NCI-H1105 (cell line): ENCODE results near the gene BSND.

Experiments used
- DNase-seq: peaks from one replicate; lab custom pipeline; 2025; lab: John Stamatoyannopoulos, UW

The BSND gene

DNA sequence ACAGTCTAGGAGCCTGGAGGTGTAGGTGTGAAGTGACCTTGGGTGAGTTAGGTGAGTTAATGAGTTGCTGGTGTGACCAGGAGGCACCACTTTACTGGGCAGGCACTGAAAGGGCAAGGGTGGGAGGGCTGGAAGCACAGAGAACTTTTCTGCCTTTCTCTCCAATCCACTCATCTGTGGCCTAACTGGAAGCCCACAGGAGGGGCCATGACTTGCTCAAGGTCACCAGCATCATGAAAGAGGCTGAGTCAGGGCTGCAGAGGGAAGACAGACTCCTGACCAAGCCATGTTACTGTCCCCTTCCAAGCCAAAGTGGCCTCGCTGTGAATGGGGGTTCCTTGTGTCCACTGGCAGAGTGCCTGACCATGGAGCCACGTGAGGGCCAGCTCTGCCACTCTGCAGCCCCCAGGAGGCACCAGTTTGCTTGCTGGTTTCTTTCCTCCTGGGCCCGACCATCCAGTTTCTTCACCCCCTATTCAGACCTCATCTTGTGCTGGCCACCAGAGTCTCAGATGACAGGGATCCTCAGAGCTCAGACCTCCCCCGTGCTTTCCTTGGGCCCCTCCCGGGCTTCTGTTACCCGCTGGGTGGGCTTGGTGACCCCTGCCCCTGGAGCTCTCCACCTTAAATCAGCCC is 4.3 kb upstream of the BSND start:
- DNase-seq: no peak

DNA sequence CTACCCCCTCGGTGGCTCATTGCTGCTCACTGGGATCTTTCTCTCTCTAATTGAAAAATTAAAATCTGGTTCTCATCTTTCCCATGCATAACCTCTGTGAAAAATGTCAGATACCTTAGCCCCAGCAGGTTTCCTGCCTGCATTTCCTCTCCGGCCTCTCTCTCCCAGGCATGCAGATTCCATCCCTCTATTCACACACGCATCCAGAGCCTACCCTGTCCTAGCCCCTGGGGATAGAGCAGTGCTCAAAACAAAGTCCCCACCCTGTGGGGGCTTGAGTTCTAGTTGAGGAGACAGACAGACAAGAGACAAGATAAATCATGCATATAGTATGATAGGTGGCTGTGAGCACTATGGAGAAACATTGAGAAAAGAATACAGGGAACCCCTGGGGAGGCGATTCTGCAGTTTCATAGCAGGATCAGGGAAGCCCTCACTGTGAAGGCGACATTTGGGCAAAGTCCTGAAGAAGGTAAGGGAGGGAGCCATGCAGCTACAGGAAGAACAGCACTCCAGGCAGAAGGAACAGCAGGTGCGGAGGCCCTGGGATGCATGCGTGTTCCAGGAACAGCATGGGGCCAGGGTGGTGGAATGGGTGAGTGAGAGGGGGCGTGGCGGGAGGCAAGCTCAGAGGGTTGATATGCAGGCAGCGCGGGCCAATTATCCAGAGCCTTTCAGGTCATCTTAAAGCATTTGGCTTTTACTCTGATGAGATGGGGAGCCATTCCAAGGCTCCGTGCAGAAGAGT is 3.5 kb upstream of the BSND start:
- DNase-seq: no peak

DNA sequence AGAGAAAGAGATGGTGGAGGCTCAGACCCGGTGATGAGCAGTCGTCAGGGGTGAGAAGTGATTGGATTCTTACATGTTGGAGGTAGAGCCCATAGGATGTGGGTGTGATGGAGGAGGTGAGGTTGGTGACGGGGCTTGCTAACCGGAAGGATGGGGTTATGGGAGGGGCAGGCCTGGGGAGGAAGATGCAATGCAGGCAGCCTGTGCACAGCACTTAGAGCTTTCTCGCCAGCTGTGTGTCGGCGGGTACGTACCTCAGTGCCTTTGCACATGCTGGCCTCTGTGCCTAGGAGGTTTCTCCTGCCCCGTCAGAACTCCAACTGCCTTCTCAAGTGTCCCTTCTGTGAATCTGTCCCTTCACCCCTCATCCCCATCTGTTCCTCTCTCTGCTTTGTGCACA is 2.9 kb upstream of the BSND start:
- no peak for DNase-seq

DNA sequence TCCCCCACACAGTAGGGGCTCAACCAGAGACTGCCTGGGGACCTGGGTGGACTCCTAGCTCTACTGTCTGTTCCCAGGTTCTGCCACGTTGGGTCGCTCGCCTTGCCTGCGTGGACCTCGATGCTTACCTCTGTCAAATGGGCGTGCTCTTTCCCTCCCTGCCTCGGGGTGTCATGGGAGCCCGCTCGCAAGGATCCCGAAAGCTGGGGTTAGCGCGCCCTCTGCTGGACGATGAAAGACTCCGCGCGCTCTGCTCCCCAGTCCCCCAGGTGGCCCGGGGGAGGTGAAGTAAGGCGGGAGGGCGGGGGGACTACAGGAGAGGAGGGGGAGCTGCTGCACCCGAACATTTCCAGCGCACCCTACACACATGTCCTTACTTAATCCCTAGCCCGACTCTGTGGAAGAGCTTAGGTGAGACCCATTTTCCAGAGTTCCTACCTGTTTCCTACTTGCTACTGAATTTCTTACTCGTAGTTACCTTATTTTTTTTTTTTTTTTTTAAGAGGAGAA is 2.3 kb upstream of the BSND start:
- no peak for DNase-seq

DNA sequence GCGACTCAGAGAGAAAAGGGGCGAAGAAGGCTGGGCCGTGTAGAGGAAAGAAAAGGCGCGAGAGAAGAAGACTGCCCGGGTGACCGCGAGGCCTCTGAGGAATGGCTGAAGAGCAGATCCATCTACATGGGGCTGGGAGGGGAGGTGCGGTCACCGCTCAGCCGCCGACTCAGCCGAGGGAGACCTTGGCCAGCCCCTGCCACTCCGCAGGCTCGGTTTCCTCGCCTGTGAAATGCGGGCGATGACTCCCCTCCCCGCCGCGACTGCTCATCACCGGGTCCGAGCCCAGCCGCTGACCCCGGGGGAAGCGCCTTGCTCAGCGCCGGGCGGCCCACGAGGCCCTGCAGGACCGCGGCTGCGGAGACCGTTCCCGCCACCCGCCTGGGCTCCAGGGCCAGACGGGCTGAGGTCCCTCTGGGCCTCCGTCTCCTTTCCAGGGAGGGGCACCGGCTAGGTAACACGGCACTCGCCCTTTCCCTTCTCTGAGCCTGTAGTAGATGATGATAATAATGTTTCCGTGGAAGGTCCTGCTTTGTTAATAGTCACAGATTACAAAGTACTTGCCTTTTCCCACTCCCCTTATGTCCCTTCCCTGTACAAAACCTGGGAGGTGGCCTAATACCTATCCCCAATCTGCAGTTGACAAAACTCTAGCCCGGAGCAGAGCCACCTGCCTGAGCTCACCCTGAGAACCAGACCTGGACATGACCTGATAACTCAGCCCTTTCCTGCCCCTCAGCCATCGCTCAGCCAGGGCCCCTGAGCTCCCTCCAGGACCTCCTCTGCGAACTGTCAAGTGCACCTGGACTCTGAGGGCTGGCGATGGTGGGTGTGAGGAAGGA is 1.6 kb upstream of the BSND start:
- no peak for DNase-seq

DNA sequence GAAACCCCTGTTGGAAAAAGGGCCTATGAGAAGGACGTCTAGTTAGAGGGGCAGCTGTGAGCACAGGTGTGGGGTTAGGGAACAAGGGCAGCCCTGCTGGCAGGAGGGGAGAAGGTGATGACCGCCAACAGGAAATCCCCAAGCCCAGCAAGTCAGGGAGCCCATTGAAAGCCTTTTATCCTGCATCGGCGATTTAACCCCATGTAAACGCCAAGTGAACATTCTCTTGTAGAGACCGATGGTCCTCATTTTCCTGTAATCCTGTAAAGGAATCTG is 1.1 kb upstream of the BSND start:
- no peak for DNase-seq

DNA sequence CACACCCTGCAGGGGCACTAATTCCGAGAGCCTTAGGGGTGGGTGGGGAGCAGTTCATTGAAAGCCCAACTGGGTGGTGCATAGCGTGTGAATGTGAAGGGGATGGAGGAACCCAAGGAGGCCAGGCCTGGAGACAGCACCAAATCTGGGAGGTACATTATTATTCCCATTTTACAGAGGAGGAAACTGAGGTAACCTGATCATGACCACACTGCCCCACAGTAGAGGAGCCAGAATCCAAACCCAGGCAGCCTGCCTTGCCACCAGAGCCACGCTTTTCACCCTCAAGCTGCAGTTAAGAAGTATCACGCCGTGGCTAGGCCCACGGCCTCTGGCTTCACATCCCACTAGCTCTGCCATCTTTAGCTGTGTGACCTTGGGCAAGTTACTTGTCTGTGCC is 633 bp upstream of the BSND start:
- no peak for DNase-seq

DNA sequence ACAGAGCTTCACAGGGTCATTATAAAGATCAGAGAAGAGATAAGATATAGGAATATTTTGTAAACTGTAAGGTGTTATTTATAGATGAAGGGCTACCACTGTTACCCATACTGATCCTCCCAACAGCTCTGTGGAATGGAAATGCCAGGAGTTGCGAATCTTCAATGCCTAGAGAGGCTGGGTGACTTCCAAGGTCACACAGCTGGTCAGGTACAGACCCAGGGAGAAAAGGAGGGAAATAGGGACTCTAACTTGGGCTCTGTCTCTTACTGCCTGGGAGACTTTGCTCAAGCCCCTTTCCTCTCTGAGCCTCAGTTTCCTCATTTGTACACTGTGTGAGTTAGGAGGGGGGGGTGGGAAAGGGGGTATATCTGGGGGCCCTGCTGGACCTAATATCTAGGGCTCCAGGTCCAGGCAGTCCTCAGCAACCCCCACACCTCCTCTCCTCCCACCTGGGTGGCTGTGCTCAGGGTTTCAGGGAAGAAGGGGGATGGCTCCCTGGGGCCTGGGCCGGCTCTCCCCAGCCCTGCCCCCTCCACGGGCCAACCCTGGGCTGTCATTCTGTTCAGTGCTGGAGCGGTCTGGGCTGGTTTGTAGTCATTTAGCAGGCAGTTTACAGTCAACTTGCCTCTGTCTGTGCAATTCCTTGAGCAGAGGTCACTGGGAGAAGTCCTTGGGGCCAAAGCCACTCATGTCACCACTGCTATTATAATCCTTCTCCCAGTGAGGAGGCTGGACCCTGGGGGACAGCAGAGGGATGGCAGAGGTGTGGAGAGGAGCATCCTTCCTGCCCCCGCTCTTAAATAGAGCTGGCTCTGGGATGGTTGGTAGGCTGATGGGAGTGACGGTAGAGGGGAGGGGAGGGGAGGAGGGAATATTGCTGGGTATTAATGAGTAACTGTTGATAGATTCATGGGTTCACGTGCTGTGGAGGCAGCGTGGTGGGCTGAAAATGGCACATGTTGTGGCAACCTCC is 1.7 kb downstream of the BSND start:
- DNase-seq: no peak

DNA sequence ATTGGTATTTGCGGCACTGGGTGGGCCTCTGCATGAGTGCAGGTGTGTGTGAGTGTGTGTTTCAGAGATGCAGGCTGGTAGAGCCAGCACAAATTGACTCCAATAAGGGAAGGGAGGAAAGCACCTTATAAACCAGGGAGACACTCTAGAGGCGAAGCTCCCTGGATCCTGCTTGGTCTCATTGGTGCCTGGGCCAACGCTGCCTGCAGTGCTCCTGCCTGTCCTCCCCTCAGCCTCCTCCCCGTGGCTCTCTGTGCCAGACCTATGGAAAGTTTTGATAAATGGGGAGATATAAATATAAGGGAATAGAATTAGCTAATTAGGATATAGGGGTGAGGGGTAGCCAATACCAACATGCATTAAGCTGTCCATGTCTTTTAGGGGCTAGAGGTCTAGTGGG is 2.6 kb downstream of the BSND start:
- no peak for DNase-seq

DNA sequence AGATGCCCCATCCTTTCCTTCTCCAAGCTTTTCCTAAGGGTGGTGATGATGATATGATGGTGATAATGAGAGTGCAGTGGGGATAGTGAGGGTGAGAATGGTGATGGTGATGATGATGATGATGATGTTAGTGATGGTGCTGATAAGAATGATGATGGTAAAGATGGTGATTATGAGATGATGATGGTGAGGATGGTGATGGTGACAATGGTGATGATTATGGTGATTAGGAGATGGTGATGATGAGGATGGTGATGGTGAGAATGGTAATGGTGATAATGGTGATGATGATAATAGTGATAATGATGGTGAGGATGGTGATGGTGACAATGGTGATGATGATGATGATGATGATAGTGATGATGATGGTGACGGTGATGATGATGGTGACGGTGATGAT is 4.0 kb downstream of the BSND start:
- no peak for DNase-seq

DNA sequence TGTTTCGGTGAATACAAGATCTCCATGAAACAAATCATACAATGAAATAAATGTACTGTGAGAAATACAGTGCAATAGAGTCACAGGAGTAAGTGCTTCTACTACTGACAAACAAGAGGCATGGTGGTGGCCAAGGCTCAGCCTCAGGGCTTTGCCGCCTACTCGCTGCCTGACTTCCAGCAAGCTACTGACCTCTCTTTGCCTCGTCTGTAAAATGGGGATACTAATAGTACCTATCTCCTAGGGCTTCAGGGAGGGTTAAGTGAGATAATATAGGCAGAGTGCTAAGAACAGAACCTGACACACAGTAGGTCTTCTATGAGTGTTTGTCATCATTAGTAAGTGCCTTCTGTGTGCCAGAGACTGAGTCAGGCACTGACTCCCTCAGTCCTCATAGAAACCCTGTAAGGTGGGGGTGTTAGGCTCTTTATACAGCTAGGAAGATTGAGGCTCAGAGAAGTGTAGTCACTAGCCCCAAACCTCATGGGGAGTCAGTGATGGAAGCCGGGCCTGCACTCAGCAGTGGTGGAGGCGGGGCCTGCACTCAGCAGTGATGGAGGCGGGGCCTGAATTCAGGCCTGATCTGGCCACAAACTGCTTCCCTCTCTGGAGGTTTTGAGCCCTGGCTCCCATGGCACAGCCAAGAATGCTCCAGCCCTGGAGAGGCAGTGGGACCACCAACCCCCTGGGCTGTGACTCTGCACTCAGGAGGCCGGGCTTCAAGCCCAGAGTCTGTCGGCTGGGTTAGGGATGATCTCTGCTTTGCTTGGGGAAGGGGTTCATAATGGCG is 6.8 kb downstream of the BSND start:
- no peak for DNase-seq

DNA sequence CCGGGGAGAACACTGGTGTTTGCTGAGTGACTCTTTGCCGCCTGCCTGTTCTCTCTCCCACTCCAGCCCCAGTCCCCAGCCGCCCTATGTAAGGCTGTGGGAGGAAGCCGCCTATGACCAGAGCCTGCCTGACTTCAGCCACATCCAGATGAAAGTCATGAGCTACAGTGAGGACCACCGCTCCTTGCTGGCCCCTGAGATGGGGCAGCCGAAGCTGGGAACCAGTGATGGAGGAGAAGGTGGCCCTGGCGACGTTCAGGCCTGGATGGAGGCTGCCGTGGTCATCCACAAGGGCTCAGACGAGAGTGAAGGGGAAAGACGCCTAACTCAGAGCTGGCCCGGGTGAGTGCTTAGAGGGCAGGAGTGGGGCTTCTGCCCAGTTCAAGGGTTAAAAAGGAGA is 8.2 kb downstream of the BSND start:
- no peak for DNase-seq

DNA sequence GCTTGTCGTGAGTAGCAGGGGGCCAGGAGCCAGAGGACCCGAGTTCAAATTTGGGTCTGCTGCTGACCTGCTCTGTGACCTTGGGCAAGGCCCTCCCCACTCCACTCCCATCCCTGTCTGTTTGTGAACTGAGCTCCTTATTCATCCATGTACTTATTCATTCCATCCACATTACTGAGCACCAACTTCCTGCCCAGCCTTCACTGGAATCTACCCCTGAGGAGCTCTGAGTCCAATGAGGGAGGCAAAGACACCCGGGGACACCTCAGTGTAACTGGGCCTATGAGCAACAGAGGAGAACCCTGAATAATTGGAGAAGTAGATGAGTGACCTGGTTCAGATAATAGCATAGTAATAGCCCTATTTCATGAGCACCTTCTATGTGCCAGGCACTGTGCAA is 8.9 kb downstream of the BSND start:
- DNase-seq: no peak

DNA sequence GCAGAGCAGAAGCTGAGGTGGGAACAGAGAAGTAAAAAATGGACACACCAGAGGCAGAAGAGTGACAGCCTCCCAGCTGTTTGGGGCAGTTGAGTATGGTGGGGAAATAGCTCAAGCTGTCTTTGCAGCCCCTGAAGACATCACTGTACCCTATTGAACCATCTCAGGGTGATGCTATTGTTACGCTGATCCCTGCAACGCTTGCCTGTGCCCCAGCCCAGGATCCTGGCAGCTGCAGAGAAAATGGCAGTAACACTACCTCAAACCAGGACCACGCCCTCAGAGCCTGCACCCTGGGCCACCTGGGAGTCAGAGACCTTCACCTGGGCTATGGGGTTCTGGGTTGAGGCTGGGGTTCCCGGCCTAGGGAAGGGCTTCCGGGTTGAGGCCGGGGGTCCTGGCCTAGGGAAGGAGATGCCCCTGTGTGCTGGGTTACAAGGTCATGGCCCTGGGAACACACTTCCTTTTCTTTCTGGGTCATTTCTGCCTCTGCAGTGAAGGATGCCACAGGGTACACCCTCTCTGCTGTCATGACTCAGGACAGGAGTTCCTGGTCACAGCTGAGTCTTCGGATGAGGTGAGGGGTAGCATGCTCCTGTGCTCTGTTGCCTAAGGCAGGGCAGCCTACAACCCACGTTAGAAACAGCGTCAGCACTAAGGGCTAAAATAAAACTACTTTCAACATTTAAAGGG is 11.6 kb downstream of the BSND start:
- DNase-seq: no peak

DNA sequence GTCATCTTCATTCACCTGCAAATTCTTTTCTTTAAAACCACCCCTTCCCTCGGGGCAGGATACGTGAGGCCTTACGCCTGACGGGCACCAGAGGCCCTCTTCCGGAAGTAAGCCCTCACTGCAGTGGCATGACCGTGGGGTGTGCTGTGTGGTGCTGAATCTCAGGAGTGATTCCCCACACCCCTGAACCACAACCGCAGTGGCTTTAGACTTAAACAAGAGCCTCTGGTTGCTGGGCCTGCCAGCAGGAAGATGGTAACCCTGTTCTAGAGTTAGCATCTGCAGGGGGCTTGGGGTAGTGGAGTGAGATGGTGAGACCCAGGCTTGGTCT is 12.1 kb downstream of the BSND start:
- no peak for DNase-seq

DNA sequence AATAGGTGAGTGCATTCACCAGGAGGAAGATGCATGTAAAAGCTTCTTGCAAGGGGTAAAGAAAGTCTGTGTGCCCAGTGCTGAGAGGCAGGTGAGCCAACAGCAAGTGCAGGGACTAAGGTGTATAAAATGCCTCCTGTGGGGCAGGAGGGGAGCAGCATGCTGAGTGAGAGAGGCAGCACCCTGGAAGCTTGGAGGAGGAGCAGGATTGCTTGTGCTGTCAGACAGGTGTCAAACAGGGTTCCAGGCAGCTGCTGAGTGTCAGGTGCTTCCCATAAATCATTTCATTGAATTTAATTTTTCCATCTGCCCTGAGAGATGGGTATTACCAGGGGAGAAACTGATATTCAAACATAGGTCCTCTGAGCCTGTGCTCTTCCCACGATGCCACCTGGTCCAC is 13.9 kb downstream of the BSND start:
- peak; percentile 25 for DNase-seq

DNA sequence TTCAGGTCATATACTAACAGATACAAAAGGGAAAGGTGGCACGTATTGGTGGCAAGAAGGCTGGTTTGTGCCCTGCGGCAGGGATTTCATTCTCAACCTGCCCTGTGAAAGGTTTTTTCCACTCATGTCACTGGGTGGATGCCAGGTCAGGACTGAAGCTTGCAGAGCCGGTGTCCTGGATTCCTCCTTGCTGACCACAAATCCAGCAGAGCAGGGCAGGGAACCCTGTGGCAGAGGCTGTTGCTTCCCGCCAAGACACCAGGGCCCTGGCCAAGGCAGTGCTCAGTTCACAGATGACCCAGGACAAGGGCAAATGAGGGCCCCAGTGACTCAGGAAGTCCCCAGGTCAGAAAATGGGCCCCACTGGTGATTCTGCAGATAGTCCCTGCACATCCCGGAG is 16.4 kb downstream of the BSND start:
- DNase-seq: no peak

DNA sequence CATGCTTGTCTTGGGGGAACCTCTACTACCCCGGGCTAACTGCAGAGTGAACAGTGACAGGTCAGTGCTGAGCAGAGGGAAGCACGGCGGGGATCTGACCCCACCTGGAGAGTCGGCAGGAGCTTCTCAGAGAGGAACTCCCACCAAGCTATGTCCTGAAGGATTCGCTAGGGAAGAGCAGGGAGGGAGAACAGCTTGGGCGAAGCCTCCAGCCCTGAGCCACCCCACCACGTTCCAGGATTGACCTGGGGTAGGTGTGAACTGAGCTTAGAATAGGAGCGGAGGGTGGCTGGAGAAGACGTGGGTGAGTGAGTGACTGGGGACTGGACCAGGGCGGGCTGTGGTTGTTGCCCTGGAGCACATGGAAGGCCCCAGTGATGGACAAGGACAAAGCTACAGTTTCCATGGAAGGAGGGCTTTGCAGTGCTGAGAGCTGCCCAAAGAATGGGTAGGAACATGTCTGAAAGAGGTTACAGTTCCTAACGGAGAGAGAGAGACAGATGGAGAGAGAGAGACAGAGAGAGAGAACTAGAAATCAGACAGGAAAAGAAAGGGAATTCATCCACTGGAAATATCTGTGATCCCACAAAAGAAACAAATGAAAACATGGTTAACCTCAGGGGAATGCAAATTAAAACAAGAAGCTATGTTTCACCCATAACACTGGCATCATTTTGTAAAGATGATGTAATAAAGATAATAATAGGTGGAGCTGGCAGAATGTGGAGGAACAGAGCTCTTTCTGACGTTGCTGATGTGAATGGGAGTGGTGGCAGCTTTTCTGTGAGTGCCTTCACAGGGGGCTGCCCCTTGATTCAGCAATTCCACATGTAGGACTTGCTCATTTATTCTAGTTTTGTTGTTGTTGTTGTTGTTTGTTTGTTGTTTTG is 17.2 kb downstream of the BSND start:
- no peak for DNase-seq

DNA sequence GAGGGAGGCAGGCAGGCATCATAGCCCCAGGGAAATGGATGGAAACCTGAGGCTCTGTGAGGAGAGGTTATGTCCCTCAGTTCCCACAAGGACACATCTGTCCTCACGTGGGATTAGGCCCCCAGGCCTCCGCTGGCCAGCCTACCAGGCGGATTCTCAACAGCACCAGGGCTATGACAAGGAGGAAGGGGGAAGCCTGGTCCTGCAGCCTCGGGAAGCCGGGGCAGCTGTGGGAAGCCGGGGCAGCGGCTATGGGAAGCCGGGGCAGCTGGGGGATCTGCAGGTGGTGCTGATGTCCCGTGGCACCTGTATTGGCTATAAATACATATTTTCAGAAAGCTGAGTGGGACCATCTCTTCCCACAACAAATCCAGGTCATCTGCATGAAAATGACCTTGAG is 19.7 kb downstream of the BSND start:
- DNase-seq: no peak
